ENCODE results near the gene ASTN2. TPM values are rescaled to one million over a fixed set of nuclear protein-coding genes. Genes with fewer than 3 reads are reported as not detected.

ASTN2 gene
- total and polyA plus RNA-seq, 2 donors (not counting 3 experiments of a cell fraction or from before 2014, with no cell fraction given): 1.0 to 1.9 TPM

- H3K4me1 ChIP-seq (ENCODE audit: control insufficient read depth, extremely low read depth, insufficient read depth, low read length): no peaks in the 10 kb centered on the region
- H3K4me2 ChIP-seq (ENCODE audit: insufficient read depth, low read length): no peak overlapping the region
- POLR2A ChIA-PET: no interaction called here
- H4K20me1 ChIP-seq (replicated peaks; ENCODE audit: control insufficient read depth, extremely low read depth, insufficient read depth, low read length): no peaks in the 10 kb centered on the region
- DNase-seq (ENCODE audit: low read depth, low spot score) (no peak), FAIRE-seq (no peak)
- dilution Hi-C loops (cut with MboI; ENCODE audit: extremely low pct_ligation_motif_present, low sequenced_read_pairs) (no loop called here), intact Hi-C loops (cut with micrococcal nuclease) (no loop called here)
- TF ChIP-seq EZH2 (IDR thresholded peaks at IDR 0.05; ENCODE audit: borderline replicate concordance, low read depth, low read length, severe bottlenecking): no peak
- no peak for TF ChIP-seq GATA2 (IDR thresholded peaks at IDR 0.05; ENCODE audit: insufficient read depth, insufficient read length, low read depth, low read length)
- no peak for TF ChIP-seq JUN (IDR thresholded peaks at IDR 0.05; ENCODE audit: borderline replicate concordance, insufficient read depth, insufficient read length, low read depth)
- TF ChIP-seq MAX (IDR thresholded peaks at IDR 0.05; ENCODE audit: insufficient read depth, insufficient read length): no peak
- no peak for TF ChIP-seq MYC (IDR thresholded peaks at IDR 0.05; ENCODE audit: low read depth, low read length)
- TF ChIP-seq POLR2A (IDR thresholded peaks at IDR 0.05; ENCODE audit: low read depth, low read length): no peak
- TF ChIP-seq CTCF (IDR thresholded peaks at IDR 0.05; ENCODE audit: extremely low read depth in 1 of 2, insufficient read depth in 1 of 2, low read depth in 1 of 2, low read length in 2 of 2): no peak
- no peak for TF ChIP-seq FOS (IDR thresholded peaks at IDR 0.05; ENCODE audit: borderline replicate concordance, insufficient read depth, low read length)
- no peak for TF ChIP-seq POLR2AphosphoS5 (IDR thresholded peaks at IDR 0.05; ENCODE audit: insufficient read depth, low read depth, low read length)
- no peak overlapping the region for H3K9ac ChIP-seq (replicated peaks; ENCODE audit: extremely low read depth, insufficient read depth, low read length)
- H3K9me1 ChIP-seq (replicated peaks; ENCODE audit: control insufficient read depth, extremely low read depth, insufficient read depth, low read length): no peaks in the 10 kb centered on the region
- H3K9me3 ChIP-seq (replicated peaks; ENCODE audit: control insufficient read depth, insufficient read depth, low read length): no peaks in the 10 kb centered on the region
- H3K36me3 ChIP-seq (ENCODE audit: control insufficient read depth in 2 of 2, extremely low read depth in 1 of 2, insufficient read depth in 2 of 2, low read length in 2 of 2): no peaks in the 10 kb centered on the region
- CTCF ChIA-PET: no interaction called here
- H2AFZ ChIP-seq (ENCODE audit: low read depth, low read length): no peak overlapping the region
- H3K4me3 ChIP-seq (replicated peaks in 1 of 3; ENCODE audit: insufficient read depth in 1 of 3, low read depth in 1 of 3, low read length in 3 of 3): no peak overlapping the region
- no TSS peak for BruUV-seq (replicated peaks)
- H3K27me3 ChIP-seq (ENCODE audit: control insufficient read depth in 2 of 2, insufficient read depth in 2 of 2, low read length in 2 of 2): no peaks in the 10 kb centered on the region
- H3K79me2 ChIP-seq (ENCODE audit: control insufficient read depth, insufficient read depth, low read length): no peaks in the 10 kb centered on the region
- no peak overlapping the region for H3K27ac ChIP-seq (ENCODE audit: insufficient read depth, low read depth, low read length)
Measured at GRCh38 chr9:117125531-117125930, 289.3 kb downstream of the ASTN2 start.

Data from endothelial cell of umbilical vein (primary cell).